ENCODE data around the gene B3GNT4. TPM values are rescaled to one million over a fixed set of nuclear protein-coding genes. Genes with fewer than 3 reads are reported as not detected.

B3GNT4 gene
- total and polyA plus RNA-seq, 2 of the 13 experiments (the other 11 are each of a cell fraction or from before 2014, with no cell fraction given) = 0.04 to 0.21 TPM

DNA sequence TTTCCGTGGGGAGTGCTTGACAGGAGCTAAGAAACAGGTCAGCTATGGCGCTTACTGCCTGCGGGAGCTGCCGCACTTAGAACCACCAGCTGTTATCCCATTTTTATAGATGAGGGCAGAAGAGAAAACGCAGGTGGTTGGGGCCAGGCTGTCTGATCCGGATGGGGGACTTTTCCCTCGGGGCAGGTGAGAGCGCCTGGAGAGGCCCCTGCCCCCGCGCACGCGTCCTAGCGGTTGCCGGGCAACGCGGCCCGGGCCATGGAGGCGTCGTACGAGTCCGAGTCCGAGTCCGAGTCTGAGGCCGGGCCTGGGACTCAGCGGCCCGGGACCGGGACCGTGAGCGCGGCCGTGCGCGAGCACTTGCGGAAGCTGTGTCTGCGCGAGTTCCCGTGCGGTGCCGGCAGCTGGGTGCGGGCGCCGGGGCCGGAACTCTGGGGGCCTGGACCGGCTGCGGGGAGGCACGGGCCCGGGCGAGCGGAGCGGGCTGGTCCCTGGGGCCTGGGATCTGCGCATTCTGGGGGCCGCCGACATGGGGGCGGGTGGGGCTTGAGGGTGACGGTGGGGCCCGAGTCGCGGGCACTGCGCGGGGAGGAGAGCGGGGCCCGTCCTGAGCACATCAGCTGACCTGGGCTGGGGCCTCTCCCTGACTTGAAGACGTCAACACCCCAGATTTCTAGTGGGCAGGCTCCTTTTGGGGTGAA lies 20.5 kb upstream of the B3GNT4 start, which contains the start of gene LRRC43 (continued):
- TF ChIP-seq ZNF431 (CRISPR knock-in tag; IDR thresholded peaks at IDR 0.05; ENCODE audit: borderline replicate concordance, low read depth) (no peak), ZEB1 (IDR thresholded peaks at IDR 0.05; ENCODE audit: insufficient replicate concordance, low read depth) (no peak), EZH2 (conservative IDR thresholded peaks at IDR 0.05; ENCODE audit: low read depth, low read length) (no peak), ZNF781 (CRISPR knock-in tag; IDR thresholded peaks at IDR 0.05; ENCODE audit: borderline replicate concordance, not compliant biosample characterization) (no peak), HOXA3 (CRISPR knock-in tag; IDR thresholded peaks at IDR 0.05) (no peak), SIN3B (IDR thresholded peaks at IDR 0.05; ENCODE audit: low read length) (no peak), NR2C2 (CRISPR knock-in tag; IDR thresholded peaks at IDR 0.05; ENCODE audit: borderline replicate concordance) (no peak), ZNF530 (CRISPR knock-in tag; IDR thresholded peaks at IDR 0.05; ENCODE audit: low read depth) (no peak), TAF15 (IDR thresholded peaks at IDR 0.05; ENCODE audit: low read depth, low read length, poor library complexity, severe bottlenecking) (no peak), SMYD3 (CRISPR knock-in tag; IDR thresholded peaks at IDR 0.05) (no peak), ELF3 (CRISPR knock-in tag; IDR thresholded peaks at IDR 0.05) (no peak), MBD4 (IDR thresholded peaks at IDR 0.05; ENCODE audit: borderline replicate concordance, low read length) (no peak), ARNT (IDR thresholded peaks at IDR 0.05) (no peak), ZNF841 (CRISPR knock-in tag; IDR thresholded peaks at IDR 0.05; ENCODE audit: borderline replicate concordance) (no peak), ELF1 (CRISPR knock-in tag; IDR thresholded peaks at IDR 0.05) (no peak), SPEN (CRISPR knock-in tag; IDR thresholded peaks at IDR 0.05; ENCODE audit: low read depth) (no peak), ZNF331 (CRISPR knock-in tag; IDR thresholded peaks at IDR 0.05) (no peak), ZNF644 (CRISPR knock-in tag; IDR thresholded peaks at IDR 0.05; ENCODE audit: low read depth) (no peak), ZFY (CRISPR knock-in tag; IDR thresholded peaks at IDR 0.05) (peak; percentile 26; the same call in 1 of the 2 replicates), ZNF354B (CRISPR knock-in tag; IDR thresholded peaks at IDR 0.05) (no peak)
- TF ChIP-seq, protein P1, sequence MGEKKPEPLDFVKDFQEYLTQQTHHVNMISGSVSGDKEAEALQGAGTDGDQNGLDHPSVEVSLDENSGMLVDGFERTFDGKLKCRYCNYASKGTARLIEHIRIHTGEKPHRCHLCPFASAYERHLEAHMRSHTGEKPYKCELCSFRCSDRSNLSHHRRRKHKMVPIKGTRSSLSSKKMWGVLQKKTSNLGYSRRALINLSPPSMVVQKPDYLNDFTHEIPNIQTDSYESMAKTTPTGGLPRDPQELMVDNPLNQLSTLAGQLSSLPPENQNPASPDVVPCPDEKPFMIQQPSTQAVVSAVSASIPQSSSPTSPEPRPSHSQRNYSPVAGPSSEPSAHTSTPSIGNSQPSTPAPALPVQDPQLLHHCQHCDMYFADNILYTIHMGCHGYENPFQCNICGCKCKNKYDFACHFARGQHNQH (CRISPR knock-in tag; IDR thresholded peaks at IDR 0.05) = no peak
- TF ChIP-seq, protein P2, sequence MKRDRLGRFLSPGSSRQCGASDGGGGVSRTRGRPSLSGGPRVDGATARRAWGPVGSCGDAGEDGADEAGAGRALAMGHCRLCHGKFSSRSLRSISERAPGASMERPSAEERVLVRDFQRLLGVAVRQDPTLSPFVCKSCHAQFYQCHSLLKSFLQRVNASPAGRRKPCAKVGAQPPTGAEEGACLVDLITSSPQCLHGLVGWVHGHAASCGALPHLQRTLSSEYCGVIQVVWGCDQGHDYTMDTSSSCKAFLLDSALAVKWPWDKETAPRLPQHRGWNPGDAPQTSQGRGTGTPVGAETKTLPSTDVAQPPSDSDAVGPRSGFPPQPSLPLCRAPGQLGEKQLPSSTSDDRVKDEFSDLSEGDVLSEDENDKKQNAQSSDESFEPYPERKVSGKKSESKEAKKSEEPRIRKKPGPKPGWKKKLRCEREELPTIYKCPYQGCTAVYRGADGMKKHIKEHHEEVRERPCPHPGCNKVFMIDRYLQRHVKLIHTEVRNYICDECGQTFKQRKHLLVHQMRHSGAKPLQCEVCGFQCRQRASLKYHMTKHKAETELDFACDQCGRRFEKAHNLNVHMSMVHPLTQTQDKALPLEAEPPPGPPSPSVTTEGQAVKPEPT (CRISPR knock-in tag; IDR thresholded peaks at IDR 0.05; ENCODE audit: low read depth) = no peak
- TF ChIP-seq, protein P3, sequence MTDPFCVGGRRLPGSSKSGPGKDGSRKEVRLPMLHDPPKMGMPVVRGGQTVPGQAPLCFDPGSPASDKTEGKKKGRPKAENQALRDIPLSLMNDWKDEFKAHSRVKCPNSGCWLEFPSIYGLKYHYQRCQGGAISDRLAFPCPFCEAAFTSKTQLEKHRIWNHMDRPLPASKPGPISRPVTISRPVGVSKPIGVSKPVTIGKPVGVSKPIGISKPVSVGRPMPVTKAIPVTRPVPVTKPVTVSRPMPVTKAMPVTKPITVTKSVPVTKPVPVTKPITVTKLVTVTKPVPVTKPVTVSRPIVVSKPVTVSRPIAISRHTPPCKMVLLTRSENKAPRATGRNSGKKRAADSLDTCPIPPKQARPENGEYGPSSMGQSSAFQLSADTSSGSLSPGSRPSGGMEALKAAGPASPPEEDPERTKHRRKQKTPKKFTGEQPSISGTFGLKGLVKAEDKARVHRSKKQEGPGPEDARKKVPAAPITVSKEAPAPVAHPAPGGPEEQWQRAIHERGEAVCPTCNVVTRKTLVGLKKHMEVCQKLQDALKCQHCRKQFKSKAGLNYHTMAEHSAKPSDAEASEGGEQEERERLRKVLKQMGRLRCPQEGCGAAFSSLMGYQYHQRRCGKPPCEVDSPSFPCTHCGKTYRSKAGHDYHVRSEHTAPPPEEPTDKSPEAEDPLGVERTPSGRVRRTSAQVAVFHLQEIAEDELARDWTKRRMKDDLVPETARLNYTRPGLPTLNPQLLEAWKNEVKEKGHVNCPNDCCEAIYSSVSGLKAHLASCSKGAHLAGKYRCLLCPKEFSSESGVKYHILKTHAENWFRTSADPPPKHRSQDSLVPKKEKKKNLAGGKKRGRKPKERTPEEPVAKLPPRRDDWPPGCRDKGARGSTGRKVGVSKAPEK (CRISPR knock-in tag; IDR thresholded peaks at IDR 0.05; ENCODE audit: borderline replicate concordance) = no peak
- TF ChIP-seq, protein P4, sequence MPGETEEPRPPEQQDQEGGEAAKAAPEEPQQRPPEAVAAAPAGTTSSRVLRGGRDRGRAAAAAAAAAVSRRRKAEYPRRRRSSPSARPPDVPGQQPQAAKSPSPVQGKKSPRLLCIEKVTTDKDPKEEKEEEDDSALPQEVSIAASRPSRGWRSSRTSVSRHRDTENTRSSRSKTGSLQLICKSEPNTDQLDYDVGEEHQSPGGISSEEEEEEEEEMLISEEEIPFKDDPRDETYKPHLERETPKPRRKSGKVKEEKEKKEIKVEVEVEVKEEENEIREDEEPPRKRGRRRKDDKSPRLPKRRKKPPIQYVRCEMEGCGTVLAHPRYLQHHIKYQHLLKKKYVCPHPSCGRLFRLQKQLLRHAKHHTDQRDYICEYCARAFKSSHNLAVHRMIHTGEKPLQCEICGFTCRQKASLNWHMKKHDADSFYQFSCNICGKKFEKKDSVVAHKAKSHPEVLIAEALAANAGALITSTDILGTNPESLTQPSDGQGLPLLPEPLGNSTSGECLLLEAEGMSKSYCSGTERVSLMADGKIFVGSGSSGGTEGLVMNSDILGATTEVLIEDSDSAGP (CRISPR knock-in tag; IDR thresholded peaks at IDR 0.05; ENCODE audit: borderline replicate concordance) = no peak

All from HepG2 (cell line).